Upper lobe of left lung (tissue), 4 donors: Measurements from ENCODE around the gene ZNF436.

ENCODE experiments used
- CTCF ChIP-seq, 6 experiments: fragments of 450-650 bp in 4 of 6; fragments of 200-600 bp in 2 of 6; sonication (generic) in 2 of 6; IDR thresholded peaks; one replicate each; pipeline ENCODE4 v1.5.1; 2016 to 2019; ENCODE audit warnings: antibody characterized with exemption in 6 of 6
- EP300 ChIP-seq, 4 donors: sonication (generic); formaldehyde crosslinking; IDR thresholded peaks; one replicate each; pipeline ENCODE4 v1.5.1; 2017; ENCODE audit warnings: antibody characterized with exemption in 4 of 4, control low read depth in 2 of 4
- POLR2A ChIP-seq, 4 donors: fragments of 450-650 bp; IDR thresholded peaks; one replicate each; pipeline ENCODE4 v1.5.1; 2016 to 2017; ENCODE audit warnings: antibody characterized with exemption in 4 of 4, mild to moderate bottlenecking in 2 of 4
- POLR2AphosphoS5 ChIP-seq, 2 donors: sonication (generic); formaldehyde crosslinking; IDR thresholded peaks; one replicate each; pipeline ENCODE4 v1.5.1; 2017; ENCODE audit warnings: antibody characterized with exemption in 2 of 2

- TF ChIP-seq POLR2A (IDR thresholded peaks at IDR 0.05) (no peak), CTCF (IDR thresholded peaks at IDR 0.05) (no peak), POLR2AphosphoS5 (IDR thresholded peaks at IDR 0.05) (no peak), EP300 (IDR thresholded peaks at IDR 0.05) (no peak)
Observed at GRCh38 chr1:23352096-23352695, 17.4 kb downstream of the ZNF436 start.
